HepG2 (cell line): ENCODE results near the gene LRRC28. TPM values are rescaled to one million over a fixed set of nuclear protein-coding genes. Genes with fewer than 3 reads are reported as not detected.

Source experiments
- CREM ChIP-seq, 2 experiments: sonication (generic) in 1 of 2; formaldehyde crosslinking in 1 of 2; IDR thresholded peaks; 2 replicates each; pipeline versions ENCODE4 v1.4.0 to v1.6.1; 2016 to 2020; ENCODE audit warnings: antibody characterized with exemption in 1 of 2, mild to moderate bottlenecking in 1 of 2, missing genetic modification reagents in 1 of 2
- HNF4A ChIP-seq: sonication (generic); formaldehyde crosslinking; IDR thresholded peaks from 2 replicates; pipeline ENCODE4 v1.4.0; 2020; ENCODE audit warnings: missing genetic modification reagents
- PAXIP1 ChIP-seq: sonication (generic); formaldehyde crosslinking; conservative IDR thresholded peaks from 2 replicates; pipeline ENCODE4 v1.4.0; 2020; ENCODE audit warnings: mild to moderate bottlenecking, missing genetic modification reagents, moderate library complexity
- POGK ChIP-seq: sonication (generic); formaldehyde crosslinking; conservative IDR thresholded peaks from 2 replicates; pipeline ENCODE4 v1.8.0; 2022; ENCODE audit warnings: mild to moderate bottlenecking, moderate library complexity, missing genetic modification reagents
- SAP130 ChIP-seq: IDR thresholded peaks from 2 replicates; pipeline ENCODE4 v1.6.1; 2016; ENCODE audit warnings: low read depth
- ZNF3 ChIP-seq: IDR thresholded peaks from 2 replicates; pipeline ENCODE4 v1.7.0; 2017; ENCODE audit warnings: inconsistent platforms
- ZNF407 ChIP-seq: sonication (generic); formaldehyde crosslinking; IDR thresholded peaks from one replicate; pipeline ENCODE4 v1.5.1; 2020; ENCODE audit warnings: mild to moderate bottlenecking, missing genetic modification reagents; ENCODE audit errors: not compliant biosample characterization
- polyA plus RNA-seq, 8 experiments: library from polyadenylated mRNA; depleted of rRNA in 3 of 8; stranded (reverse) in 7 of 8; unstranded in 1 of 8; fragments of >200 nt; fragmentation: Illumina TruSeq in 4 of 8; extraction: Trizol in 4 of 8; gene quantifications; 2 replicates each; pipeline versions ENCODE4 v1.2.1 to v1.2.3, GENCODE V29; 2011 to 2016; ENCODE audit warnings: low read depth in 4 of 8, missing spikeins in 1 of 8, mixed read lengths in 1 of 8; ENCODE audit not compliant: insufficient read depth in 1 of 8
- total RNA-seq, 5 experiments: library from RNA; depleted of rRNA; stranded (reverse); fragments of >200 nt; fragmentation: Illumina TruSeq; extraction: Trizol; gene quantifications; 2 replicates each; pipeline ENCODE4 v1.2.3, GENCODE V29; 2016; ENCODE audit warnings: low read depth in 1 of 5

The LRRC28 gene
- total and polyA plus RNA-seq, 2 of the 13 experiments (the other 11 are each of a cell fraction or from before 2014, with no cell fraction given), result 17.5 to 21.3 TPM

GRCh38 chr15:99268431-99268830 is 17.1 kb downstream of the LRRC28 start (continued):
- TF ChIP-seq PAXIP1 (CRISPR knock-in tag) (peak; percentile 64), ZNF3 (0 out of 2 replicates have a peak, but pooled peaks have one; percentile 43), SAP130 (CRISPR knock-in tag) (peak; percentile 33; the same call in 1 of the 2 replicates), ZNF407 (no peak), HNF4A (CRISPR knock-in tag) (peak; percentile 15; the same call in 1 of the 2 replicates), CREM (IDR thresholded peaks at IDR 0.05) (0 out of 2 replicates have a peak, but pooled peaks have one; percentile 26), CREM (CRISPR knock-in tag; IDR thresholded peaks at IDR 0.05) (no peak), POGK (CRISPR knock-in tag) (0 out of 2 replicates have a peak, but pooled peaks have one; percentile 44)
